Heart left ventricle (tissue), 13 donors: ENCODE results near the gene NOS1AP.

Experiments used
- POLR2A ChIP-seq, 2 donors: fragments of 450-650 bp; IDR thresholded peaks; one replicate each; pipeline ENCODE4 v1.6.1; 2017; ENCODE audit warnings: antibody characterized with exemption in 2 of 2, mild to moderate bottlenecking in 2 of 2, moderate library complexity in 2 of 2
- TF ChIP-seq, protein P1 (sequence below), 12 donors: fragments of 200-600 bp; sonication (generic) in 4 of 12; IDR thresholded peaks; one replicate each; pipeline versions ENCODE4 v1.5.0 to v1.8.0; 2018 to 2022; ENCODE audit warnings: antibody characterized with exemption in 12 of 12, mild to moderate bottlenecking in 5 of 12
- donor health status: ischemic (EF 13 %, LVEDD 7.1; RV severe dilation, severe dysfunction).
- donor health status: DM: no; HTN: yes; CAD: no.
- donor health status: DM: no; HTN: no; CAD: no.
- donor health status: ischemic (EF 25% LVEDD 6.9; RV normal size, moderate dysfunction).
- donor health status: ischemic (EF 25% LVEDD 5.7; RV mildly dilated, moderate dysfunction).
- donor health status: ischemic (EF 35%, LVEDD 5.7; RV mildly dilated, moderate dysfunction).
- donor health status: nonischemic (EF 11% LVEDD 7.7; RV severe dilation, severe dysfunction).
- donor health status: DM: yes; HTN: yes; CAD: no.
- donor health status: PGD.
- donor health status: ischemic (EF 29% LVEDD 5.4; RV normal size, mild dysfunction).
- donor health status: nonischemic (EF 23%, LVEDD 6.1; RV moderate dilation, normal function).

DNA sequence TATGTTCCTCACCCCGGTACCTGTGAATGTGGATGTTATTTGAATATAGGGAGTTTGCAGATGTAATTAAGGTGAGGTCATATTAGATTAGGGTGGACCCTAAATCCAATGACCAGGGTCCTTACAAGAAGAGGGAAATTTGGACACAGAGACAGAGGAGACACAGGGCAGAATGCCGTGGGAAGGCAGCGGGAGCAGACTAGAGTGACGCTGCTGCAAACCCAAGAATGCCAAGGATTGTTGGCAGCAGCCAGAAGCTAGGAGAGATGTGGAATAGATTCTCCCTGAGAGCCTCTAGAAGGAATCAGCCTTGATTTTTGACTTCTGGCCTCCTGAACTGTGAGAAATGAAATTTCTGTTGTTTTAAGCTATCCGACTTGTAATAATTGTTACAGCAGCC is 253.5 kb downstream of the NOS1AP start:
- TF ChIP-seq, protein P1, sequence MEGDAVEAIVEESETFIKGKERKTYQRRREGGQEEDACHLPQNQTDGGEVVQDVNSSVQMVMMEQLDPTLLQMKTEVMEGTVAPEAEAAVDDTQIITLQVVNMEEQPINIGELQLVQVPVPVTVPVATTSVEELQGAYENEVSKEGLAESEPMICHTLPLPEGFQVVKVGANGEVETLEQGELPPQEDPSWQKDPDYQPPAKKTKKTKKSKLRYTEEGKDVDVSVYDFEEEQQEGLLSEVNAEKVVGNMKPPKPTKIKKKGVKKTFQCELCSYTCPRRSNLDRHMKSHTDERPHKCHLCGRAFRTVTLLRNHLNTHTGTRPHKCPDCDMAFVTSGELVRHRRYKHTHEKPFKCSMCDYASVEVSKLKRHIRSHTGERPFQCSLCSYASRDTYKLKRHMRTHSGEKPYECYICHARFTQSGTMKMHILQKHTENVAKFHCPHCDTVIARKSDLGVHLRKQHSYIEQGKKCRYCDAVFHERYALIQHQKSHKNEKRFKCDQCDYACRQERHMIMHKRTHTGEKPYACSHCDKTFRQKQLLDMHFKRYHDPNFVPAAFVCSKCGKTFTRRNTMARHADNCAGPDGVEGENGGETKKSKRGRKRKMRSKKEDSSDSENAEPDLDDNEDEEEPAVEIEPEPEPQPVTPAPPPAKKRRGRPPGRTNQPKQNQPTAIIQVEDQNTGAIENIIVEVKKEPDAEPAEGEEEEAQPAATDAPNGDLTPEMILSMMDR (IDR thresholded peaks at IDR 0.05): no peak
- no peak for TF ChIP-seq POLR2A (IDR thresholded peaks at IDR 0.05)
